Measurements from ENCODE around the gene EGF. TPM values are rescaled to one million over a fixed set of nuclear protein-coding genes. Genes with fewer than 3 reads are reported as not detected.
"Not testable (repeated sequence)": the region's sequence is repeated elsewhere in the genome, so short reads cannot be mapped to it uniquely, and the experiment has no call there.

Gene EGF
- total and polyA plus RNA-seq, 3 donors from 2014 or later, result 0.79 to 1.3 (median 0.87) TPM

DNA sequence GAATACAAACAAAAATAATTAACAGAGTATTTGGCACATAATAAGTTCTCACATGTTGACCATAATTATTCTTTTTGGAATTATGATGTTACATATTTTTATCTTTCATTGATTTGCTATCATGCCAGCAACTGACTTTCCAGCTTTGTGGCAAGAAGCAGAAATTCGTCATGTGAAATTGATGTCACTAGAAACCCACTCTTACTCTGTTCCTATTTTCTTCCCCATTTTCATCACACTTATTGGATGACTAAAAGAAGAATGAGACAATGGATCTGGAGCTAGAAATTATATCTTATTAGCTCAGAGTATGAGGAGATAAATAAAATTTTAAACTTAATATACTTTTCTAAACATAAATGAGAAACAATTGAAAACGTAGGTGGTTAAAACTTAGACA, 31.9 kb downstream of the EGF start:
- intact Hi-C loops (cut with DNase I; ENCODE audit: low total_unique reads), result no loop called here
- TF ChIP-seq, protein P1, sequence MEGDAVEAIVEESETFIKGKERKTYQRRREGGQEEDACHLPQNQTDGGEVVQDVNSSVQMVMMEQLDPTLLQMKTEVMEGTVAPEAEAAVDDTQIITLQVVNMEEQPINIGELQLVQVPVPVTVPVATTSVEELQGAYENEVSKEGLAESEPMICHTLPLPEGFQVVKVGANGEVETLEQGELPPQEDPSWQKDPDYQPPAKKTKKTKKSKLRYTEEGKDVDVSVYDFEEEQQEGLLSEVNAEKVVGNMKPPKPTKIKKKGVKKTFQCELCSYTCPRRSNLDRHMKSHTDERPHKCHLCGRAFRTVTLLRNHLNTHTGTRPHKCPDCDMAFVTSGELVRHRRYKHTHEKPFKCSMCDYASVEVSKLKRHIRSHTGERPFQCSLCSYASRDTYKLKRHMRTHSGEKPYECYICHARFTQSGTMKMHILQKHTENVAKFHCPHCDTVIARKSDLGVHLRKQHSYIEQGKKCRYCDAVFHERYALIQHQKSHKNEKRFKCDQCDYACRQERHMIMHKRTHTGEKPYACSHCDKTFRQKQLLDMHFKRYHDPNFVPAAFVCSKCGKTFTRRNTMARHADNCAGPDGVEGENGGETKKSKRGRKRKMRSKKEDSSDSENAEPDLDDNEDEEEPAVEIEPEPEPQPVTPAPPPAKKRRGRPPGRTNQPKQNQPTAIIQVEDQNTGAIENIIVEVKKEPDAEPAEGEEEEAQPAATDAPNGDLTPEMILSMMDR (IDR thresholded peaks at IDR 0.05), result no peak
- TF ChIP-seq POLR2A (IDR thresholded peaks at IDR 0.05), result no peak
- WGBS, 2 donors, result 69 to 71% methylated on average over 2 of the region's 2 CpGs

DNA sequence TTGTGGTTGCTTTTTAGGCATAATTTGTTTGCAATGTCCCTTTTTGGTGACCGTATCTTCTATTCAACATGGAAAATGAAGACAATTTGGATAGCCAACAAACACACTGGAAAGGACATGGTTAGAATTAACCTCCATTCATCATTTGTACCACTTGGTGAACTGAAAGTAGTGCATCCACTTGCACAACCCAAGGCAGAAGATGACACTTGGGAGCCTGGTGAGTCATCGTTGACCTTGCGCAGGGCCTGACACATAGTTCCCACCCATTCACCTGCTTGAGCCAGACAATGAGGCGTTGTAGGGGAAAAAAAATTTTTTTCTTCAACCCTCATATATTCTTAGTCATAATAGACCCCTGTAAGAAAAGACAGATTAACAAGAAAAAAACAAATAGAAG, 32.4 kb downstream of the EGF start:
- intact Hi-C loops (cut with DNase I; ENCODE audit: low total_unique reads), result no loop called here

More for the DNA sequence above, 31.9 kb downstream of the EGF start:
- Histone ChIP-seq H3K27ac (no peak overlapping the region), H3K27me3 (no peaks in the 10 kb centered on the region), H3K4me3 (no peak overlapping the region), H3K36me3 (ENCODE audit: low read depth, missing control alignments) (no peaks in the 10 kb centered on the region), H3K4me1 (no peaks in the 10 kb centered on the region), H3K9me3 (no peaks in the 10 kb centered on the region)
- no peak for DNase-seq

DNA sequence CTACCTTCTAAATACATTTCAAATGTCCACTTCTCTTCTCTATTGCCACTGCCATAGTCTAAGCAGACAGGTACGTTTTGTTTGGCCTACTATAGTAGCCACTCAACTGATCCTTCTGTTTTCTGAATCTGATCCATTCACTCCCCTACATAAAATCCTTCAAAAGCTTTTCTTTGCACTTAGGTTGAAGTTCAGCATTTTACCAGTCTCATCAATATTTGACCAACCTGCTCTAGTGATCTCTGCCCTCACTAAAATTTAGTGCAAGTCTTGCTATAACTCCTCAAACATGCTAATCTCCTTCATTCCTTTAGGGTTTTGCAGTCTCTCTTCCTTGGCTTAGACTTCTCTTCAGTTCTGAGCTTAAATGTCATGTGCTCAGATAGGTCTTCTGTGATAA, 33.4 kb downstream of the EGF start:
- H3K4me1 ChIP-seq, result no peaks in the 10 kb centered on the region
- no peaks in the 10 kb centered on the region for H3K9me3 ChIP-seq
- intact Hi-C loops (cut with DNase I; ENCODE audit: low total_unique reads), result no loop called here
- H3K4me3 ChIP-seq, result no peak overlapping the region
- DNase-seq, result no peak
- H3K27ac ChIP-seq, result no peak overlapping the region
- no peak for TF ChIP-seq POLR2A (IDR thresholded peaks at IDR 0.05)
- TF ChIP-seq, protein P1 (IDR thresholded peaks at IDR 0.05), result no peak
- no peaks in the 10 kb centered on the region for H3K36me3 ChIP-seq (ENCODE audit: low read depth, missing control alignments)
- WGBS, 2 donors, result 80 to 93% methylated on average over 1 of the region's 1 CpG
- H3K27me3 ChIP-seq, result no peaks in the 10 kb centered on the region

More for the DNA sequence above, 32.4 kb downstream of the EGF start:
- no peak for DNase-seq
- H3K4me3 ChIP-seq, result no peak overlapping the region
- no peaks in the 10 kb centered on the region for H3K27me3 ChIP-seq
- H3K27ac ChIP-seq, result no peak overlapping the region
- TF ChIP-seq POLR2A (IDR thresholded peaks at IDR 0.05), result no peak
- TF ChIP-seq, protein P1 (IDR thresholded peaks at IDR 0.05), result no peak
- H3K4me1 ChIP-seq, result no peaks in the 10 kb centered on the region
- no peaks in the 10 kb centered on the region for H3K9me3 ChIP-seq
- H3K36me3 ChIP-seq (ENCODE audit: low read depth, missing control alignments), result no peaks in the 10 kb centered on the region
- WGBS, 2 donors, result 68 to 97% methylated on average over 4 of the region's 4 CpGs

DNA sequence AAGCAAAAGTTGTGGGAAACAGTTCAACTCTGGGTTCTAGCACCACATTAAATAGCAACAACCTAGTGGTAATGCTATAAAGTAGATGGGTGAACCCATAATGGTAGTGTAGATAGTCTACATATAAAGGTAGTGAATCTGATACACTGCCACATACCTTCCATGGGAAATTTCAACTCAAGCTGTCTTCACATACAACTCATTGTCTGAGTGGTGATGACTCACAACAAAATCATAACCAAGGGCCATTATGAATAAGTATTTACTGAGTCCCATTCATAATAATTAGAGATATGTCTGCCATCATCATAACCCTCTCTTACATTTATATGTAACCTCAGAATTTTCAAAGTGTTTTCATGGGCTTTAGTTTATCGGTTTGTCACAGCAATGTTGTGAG, 34.8 kb downstream of the EGF start:
- H3K27ac ChIP-seq, result no peak overlapping the region
- H3K36me3 ChIP-seq (ENCODE audit: low read depth, missing control alignments), result no peaks in the 10 kb centered on the region
- intact Hi-C loops (cut with DNase I; ENCODE audit: low total_unique reads), result no loop called here
- no peaks in the 10 kb centered on the region for H3K4me1 ChIP-seq
- H3K9me3 ChIP-seq, result no peaks in the 10 kb centered on the region
- TF ChIP-seq POLR2A (IDR thresholded peaks at IDR 0.05), result no peak
- TF ChIP-seq, protein P1 (IDR thresholded peaks at IDR 0.05), result no peak
- WGBS, 2 donors, result 87 to 95% methylated on average over 1 of the region's 1 CpG
- H3K4me3 ChIP-seq, result no peak overlapping the region
- DNase-seq, result no peak
- H3K27me3 ChIP-seq, result no peaks in the 10 kb centered on the region

DNA sequence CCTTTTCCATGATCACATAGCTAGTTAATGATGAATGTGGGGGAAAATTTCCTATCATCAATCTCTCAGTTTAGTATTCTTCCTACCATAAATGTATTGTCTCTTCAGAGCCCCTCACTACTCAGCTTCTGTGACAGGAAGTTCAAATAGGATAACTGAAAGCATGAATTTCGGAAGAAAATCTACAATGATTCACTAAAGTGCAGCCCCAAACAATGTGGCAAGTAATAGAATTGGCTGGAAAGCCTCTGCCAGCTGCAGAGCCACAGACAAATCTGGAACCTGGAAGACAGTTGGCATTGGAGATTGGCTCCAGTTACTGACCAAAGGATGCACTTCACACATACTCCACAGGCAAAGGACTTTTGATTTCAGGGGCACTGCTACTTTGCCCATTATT, 35.2 kb downstream of the EGF start:
- 0 to 39% methylated on average over 1 of the region's 1 CpG for WGBS, 2 donors
- TF ChIP-seq, protein P1 (IDR thresholded peaks at IDR 0.05), result no peak
- no peak for TF ChIP-seq POLR2A (IDR thresholded peaks at IDR 0.05)
- DNase-seq, result no peak
- H3K36me3 ChIP-seq (ENCODE audit: low read depth, missing control alignments), result no peaks in the 10 kb centered on the region
- intact Hi-C loops (cut with DNase I; ENCODE audit: low total_unique reads), result no loop called here
- H3K4me3 ChIP-seq, result no peak overlapping the region
- H3K27ac ChIP-seq, result no peak overlapping the region
- no peaks in the 10 kb centered on the region for H3K27me3 ChIP-seq
- no peaks in the 10 kb centered on the region for H3K4me1 ChIP-seq
- no peaks in the 10 kb centered on the region for H3K9me3 ChIP-seq

DNA sequence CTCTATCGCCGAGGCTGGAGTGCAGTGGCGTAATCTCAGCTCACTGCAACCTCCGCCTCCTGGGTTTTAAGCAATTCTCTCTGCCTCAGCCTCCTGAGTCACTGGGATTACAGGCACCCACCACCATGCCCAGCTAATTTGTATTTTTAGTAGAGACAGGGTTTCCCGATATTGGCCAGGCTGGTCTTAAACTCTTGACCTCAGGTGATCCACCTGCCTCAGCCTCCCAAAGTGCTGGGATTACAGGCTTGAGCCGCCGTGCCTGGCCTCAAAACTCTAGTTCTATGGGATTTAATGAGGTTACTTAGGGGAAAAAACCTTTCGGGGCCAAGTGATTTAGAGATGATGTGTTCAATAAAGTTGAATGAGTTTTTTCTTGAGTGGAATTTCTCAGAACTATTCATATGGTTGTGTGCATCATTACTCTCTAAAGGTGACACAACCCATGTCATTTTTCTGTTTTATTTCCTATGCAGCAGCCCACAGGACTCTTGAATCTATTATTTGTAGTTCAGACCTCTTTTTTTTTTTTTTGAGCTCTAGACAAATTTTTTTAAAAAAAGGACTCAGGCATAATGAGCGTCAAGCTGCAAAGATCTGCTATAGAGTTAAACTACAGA, 36.5 kb downstream of the EGF start:
- DNase-seq; H3K27me3 ChIP-seq; H3K27ac ChIP-seq; H3K36me3 ChIP-seq (ENCODE audit: low read depth, missing control alignments); H3K9me3 ChIP-seq; intact Hi-C loops (cut with DNase I; ENCODE audit: low total_unique reads); H3K4me1 ChIP-seq; H3K4me3 ChIP-seq: not testable (repeated sequence)
- 92 to 95% methylated on average over 9 of the region's 9 CpGs for WGBS, 2 donors

Measured in testis (tissue), 3 donors.